Heart left ventricle (tissue), 13 donors: ENCODE results near the gene SHLD1.

Source experiments
- CTCF ChIP-seq, 12 donors: fragments of 200-600 bp; sonication (generic) in 4 of 12; IDR thresholded peaks; one replicate each; pipeline versions ENCODE4 v1.5.0 to v1.8.0; 2018 to 2022; ENCODE audit warnings: antibody characterized with exemption in 12 of 12, mild to moderate bottlenecking in 5 of 12
- POLR2A ChIP-seq, 2 donors: fragments of 450-650 bp; IDR thresholded peaks; one replicate each; pipeline ENCODE4 v1.6.1; 2017; ENCODE audit warnings: antibody characterized with exemption in 2 of 2, mild to moderate bottlenecking in 2 of 2, moderate library complexity in 2 of 2
- donor health status: ischemic (EF 13 %, LVEDD 7.1; RV severe dilation, severe dysfunction).
- donor health status: DM: no; HTN: yes; CAD: no.
- donor health status: DM: no; HTN: no; CAD: no.
- donor health status: ischemic (EF 25% LVEDD 6.9; RV normal size, moderate dysfunction).
- donor health status: ischemic (EF 25% LVEDD 5.7; RV mildly dilated, moderate dysfunction).
- donor health status: ischemic (EF 35%, LVEDD 5.7; RV mildly dilated, moderate dysfunction).
- donor health status: nonischemic (EF 11% LVEDD 7.7; RV severe dilation, severe dysfunction).
- donor health status: DM: yes; HTN: yes; CAD: no.
- donor health status: PGD.
- donor health status: ischemic (EF 29% LVEDD 5.4; RV normal size, mild dysfunction).
- donor health status: nonischemic (EF 23%, LVEDD 6.1; RV moderate dilation, normal function).

DNA sequence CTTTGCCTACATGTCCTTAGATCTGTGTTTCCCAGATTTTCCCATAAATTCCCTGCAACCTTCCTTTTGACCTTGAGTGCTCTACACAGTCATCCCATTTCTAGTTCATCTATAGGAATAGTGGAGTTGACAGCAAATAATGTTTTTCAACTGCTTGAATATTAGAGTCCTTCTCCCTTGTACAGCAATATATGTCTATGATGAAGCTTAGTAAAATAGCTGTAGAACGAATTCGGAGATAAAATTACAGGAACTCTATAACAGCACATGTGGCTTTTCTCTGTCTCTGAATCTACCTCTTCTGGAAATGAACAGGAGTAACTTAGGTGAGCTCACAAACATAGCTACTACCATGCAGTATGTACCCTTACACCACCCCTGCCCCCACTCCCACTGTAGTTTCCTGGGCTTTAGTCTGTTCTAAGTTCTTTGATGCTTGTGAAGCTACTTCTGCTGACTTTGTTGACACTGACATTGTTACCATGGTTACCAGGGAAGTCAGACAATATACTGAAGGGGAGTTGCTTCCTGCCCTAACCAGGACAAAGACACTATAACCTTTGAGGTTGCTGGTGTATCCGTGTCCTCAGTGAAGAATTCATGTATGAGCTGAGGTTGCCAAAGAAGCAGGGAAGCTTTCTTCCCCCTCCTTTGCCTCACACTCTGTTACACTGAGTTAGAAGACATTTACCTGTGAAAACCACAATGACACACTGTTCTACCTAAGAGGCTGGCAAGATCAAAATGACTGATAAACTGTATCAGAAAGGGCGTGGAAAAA lies 35.8 kb upstream of the SHLD1 start:
- no peak for TF ChIP-seq CTCF (IDR thresholded peaks at IDR 0.05)
- TF ChIP-seq POLR2A (IDR thresholded peaks at IDR 0.05), result no peak
